Neural cell (in vitro differentiated cells): ENCODE results near the gene FGF8. TPM values are rescaled to one million over a fixed set of nuclear protein-coding genes. Genes with fewer than 3 reads are reported as not detected.

Experiments
- H2AFZ ChIP-seq: fragments of 200-600, 300-800 bp; sonication (generic), shearing (Covaris generic); 2 replicates; pipeline ENCODE4 v1.6.0; 2014; ENCODE audit warnings: low read depth, mild to moderate bottlenecking, antibody characterized with exemption, low read length, moderate library complexity
- H3F3A ChIP-seq: fragments of 200-600 bp; shearing (Covaris generic); 2 replicates; pipeline ENCODE4 v1.6.1; 2016; ENCODE audit warnings: mild to moderate bottlenecking, moderate library complexity, mixed read lengths, antibody characterized with exemption, low read length; ENCODE audit not compliant: insufficient read depth, poor library complexity, severe bottlenecking
- H3K27ac ChIP-seq: fragments of 200-600, 300-800 bp; sonication (generic), shearing (Covaris generic); 2 replicates; pipeline ENCODE4 v1.5.1; 2014; ENCODE audit warnings: mild to moderate bottlenecking, low read length, moderate library complexity
- H3K27me3 ChIP-seq: fragments of 300-800, 200-600 bp; sonication (generic), shearing (Covaris generic); 2 replicates; pipeline ENCODE4 v1.6.0; 2014; ENCODE audit warnings: mild to moderate bottlenecking, low read depth, low read length, moderate library complexity; ENCODE audit not compliant: insufficient read depth
- H3K36me3 ChIP-seq: fragments of 300-800, 200-600 bp; sonication (generic), shearing (Covaris generic); 2 replicates; pipeline ENCODE4 v1.5.1; 2014; ENCODE audit warnings: mild to moderate bottlenecking, antibody characterized with exemption, low read length, moderate library complexity; ENCODE audit not compliant: insufficient read depth
- H3K4me2 ChIP-seq: fragments of 300-800, 200-600 bp; sonication (generic), shearing (Covaris generic); 2 replicates; pipeline ENCODE4 v1.6.0; 2014; ENCODE audit warnings: mild to moderate bottlenecking, low read length
- H3K4me3 ChIP-seq: fragments of 300-800, 200-600 bp; sonication (generic), shearing (Covaris generic); 2 replicates; pipeline ENCODE4 v1.5.1; 2014; ENCODE audit warnings: mild to moderate bottlenecking, low read length, moderate library complexity
- H3K79me2 ChIP-seq: fragments of 200-600 bp; shearing (Covaris generic); replicated peaks from 2 replicates; pipeline ENCODE4 v1.6.0; 2014; ENCODE audit warnings: mild to moderate bottlenecking, low read length, moderate library complexity; ENCODE audit not compliant: insufficient read depth
- H3K9ac ChIP-seq: fragments of 300-800, 200-600 bp; sonication (generic), shearing (Covaris generic); 2 replicates; pipeline ENCODE4 v1.6.1; 2016; ENCODE audit warnings: mild to moderate bottlenecking, low read length, mixed read lengths
- H3K9me2 ChIP-seq: fragments of 200-600 bp; shearing (Covaris generic); 2 replicates; pipeline ENCODE4 v1.6.1; 2016; ENCODE audit warnings: mild to moderate bottlenecking, low read length, mixed read lengths; ENCODE audit not compliant: insufficient read depth
- H3K9me3 ChIP-seq: fragments of 200-600, 300-800 bp; sonication (generic), shearing (Covaris generic); 2 replicates; pipeline ENCODE4 v1.6.1; 2016; ENCODE audit warnings: mild to moderate bottlenecking, mixed run types, low read length, moderate library complexity, mixed read lengths
- H4K20me1 ChIP-seq: fragments of 200-600 bp; shearing (Covaris generic); 2 replicates; pipeline ENCODE4 v1.6.1; 2016; ENCODE audit warnings: mild to moderate bottlenecking, mixed run types; ENCODE audit not compliant: insufficient read depth
- CTCF ChIP-seq: fragments of 450-650 bp; IDR thresholded peaks from 2 replicates; pipeline ENCODE4 v1.5.1; 2014; ENCODE audit warnings: antibody characterized with exemption, mild to moderate bottlenecking, moderate library complexity; ENCODE audit not compliant: poor library complexity, severe bottlenecking
- EP300 ChIP-seq: fragments of 450-650 bp; conservative IDR thresholded peaks from 2 replicates; pipeline ENCODE4 v1.6.1; 2014; ENCODE audit warnings: antibody characterized with exemption, mild to moderate bottlenecking, moderate library complexity; ENCODE audit not compliant: poor library complexity, severe bottlenecking
- EZH2 ChIP-seq: fragments of 200-600, 300-800 bp; shearing (Covaris generic), sonication (generic); IDR thresholded peaks from 2 replicates; pipeline ENCODE4 v1.6.1; 2014; ENCODE audit warnings: antibody characterized with exemption, low read length, borderline replicate concordance, mild to moderate bottlenecking; ENCODE audit not compliant: insufficient read depth, poor library complexity, severe bottlenecking
- MXI1 ChIP-seq: fragments of 450-650 bp; conservative IDR thresholded peaks from 2 replicates; pipeline ENCODE4 v1.6.1; 2014; ENCODE audit warnings: antibody characterized with exemption, mild to moderate bottlenecking; ENCODE audit not compliant: poor library complexity, severe bottlenecking
- POLR2AphosphoS5 ChIP-seq: IDR thresholded peaks from 2 replicates; pipeline ENCODE4 v1.6.1; 2012
- RAD21 ChIP-seq: fragments of 450-650 bp; conservative IDR thresholded peaks from 2 replicates; pipeline ENCODE4 v1.6.1; 2014; ENCODE audit warnings: antibody characterized with exemption, mild to moderate bottlenecking, moderate library complexity
- REST ChIP-seq: IDR thresholded peaks from 2 replicates; pipeline ENCODE4 v1.6.1; 2012; ENCODE audit warnings: borderline replicate concordance
- SMC3 ChIP-seq: fragments of 450-650 bp; conservative IDR thresholded peaks from 2 replicates; pipeline ENCODE4 v1.6.1; 2014; ENCODE audit warnings: antibody characterized with exemption, mild to moderate bottlenecking, moderate library complexity; ENCODE audit not compliant: poor library complexity
- TAF1 ChIP-seq: IDR thresholded peaks from 2 replicates; pipeline ENCODE4 v1.6.1; 2012; ENCODE audit warnings: low read depth
- polyA plus RNA-seq: library from polyadenylated mRNA; depleted of rRNA; stranded (reverse); fragments of >200 nt; gene quantifications from 2 replicates; pipeline ENCODE4 v1.2.3, GENCODE V29; 2014

The FGF8 gene
- polyA plus RNA-seq, 1 donor from 2014 or later: 6.0 TPM

GRCh38 chr10:101767966-101768790, 7.7 kb downstream of the FGF8 start:
- H3K4me2 ChIP-seq: no peak overlapping the region
- H3K27ac ChIP-seq: no peak overlapping the region
- H3K27me3 ChIP-seq: peaks cover 18% of the 10 kb centered on the region
- no peak overlapping the region for H3K4me3 ChIP-seq
- no peaks in the 10 kb centered on the region for H3K79me2 ChIP-seq
- H2AFZ ChIP-seq: no peak overlapping the region
- no peaks in the 10 kb centered on the region for H3K9me3 ChIP-seq
- TF ChIP-seq EZH2 (no peak), SMC3 (no peak), EP300 (no peak), REST (no peak), POLR2AphosphoS5 (no peak), CTCF (no peak), TAF1 (no peak), RAD21 (no peak), MXI1 (no peak)
- H4K20me1 ChIP-seq: no peaks in the 10 kb centered on the region
- H3K36me3 ChIP-seq: no peaks in the 10 kb centered on the region
- H3F3A ChIP-seq: no peaks in the 10 kb centered on the region
- H3K9me2 ChIP-seq: no peaks in the 10 kb centered on the region
- H3K9ac ChIP-seq: no peak overlapping the region

GRCh38 chr10:101767600-101767945, 8.3 kb downstream of the FGF8 start:
- Histone ChIP-seq H3K27me3 (peaks cover 12% of the 10 kb centered on the region), H3K36me3 (no peaks in the 10 kb centered on the region), H3K9me3 (no peaks in the 10 kb centered on the region)

More at GRCh38 chr10:101767600-101767945, 8.3 kb downstream of the FGF8 start:
- Histone ChIP-seq H3K4me2 (no peak overlapping the region), H3K9me2 (no peaks in the 10 kb centered on the region), H3K79me2 (no peaks in the 10 kb centered on the region), H3F3A (no peaks in the 10 kb centered on the region), H3K4me3 (no peak overlapping the region), H4K20me1 (no peaks in the 10 kb centered on the region), H3K27ac (no peak overlapping the region), H2AFZ (no peak overlapping the region), H3K9ac (no peak overlapping the region)
- TF ChIP-seq RAD21 (no peak), MXI1 (no peak), SMC3 (no peak), EP300 (no peak), EZH2 (no peak), REST (no peak), CTCF (no peak), TAF1 (no peak), POLR2AphosphoS5 (no peak)
